Uterus (tissue), 4 donors: ENCODE results near the gene USP11. TPM values are rescaled to one million over a fixed set of nuclear protein-coding genes. Genes with fewer than 3 reads are reported as not detected.

Source experiments
- DNase-seq, 2 donors: peaks; one replicate each; pipeline ENCODE4 v3.0.0-alpha.2; 2019 to 2020
- H3K27ac ChIP-seq, 2 donors: fragments of 200-600 bp; sonication (generic); 1 replicate in 1 of 2; 2 replicates in 1 of 2; pipeline ENCODE4 v1.5.1; 2016 to 2018
- H3K27me3 ChIP-seq, 2 donors: fragments of 200-600 bp; sonication (generic); one replicate each; pipeline ENCODE4 v1.5.1; 2018 to 2019; ENCODE audit warnings: control low read depth in 1 of 2
- H3K36me3 ChIP-seq, 2 donors: fragments of 200-600 bp; sonication (generic); one replicate each; pipeline ENCODE4 v1.5.1; 2019; ENCODE audit warnings: control low read depth in 1 of 2
- H3K4me1 ChIP-seq, 2 donors: fragments of 200-600 bp; sonication (generic); one replicate each; pipeline ENCODE4 v1.5.1; 2018 to 2019; ENCODE audit warnings: control low read depth in 1 of 2
- H3K4me3 ChIP-seq, 2 donors: fragments of 200-600 bp; sonication (generic); 1 replicate in 1 of 2; 2 replicates in 1 of 2; pipeline ENCODE4 v1.5.1; 2018 to 2019; ENCODE audit warnings: mild to moderate bottlenecking in 1 of 2
- H3K9me3 ChIP-seq, 2 donors: fragments of 200-600 bp; sonication (generic); one replicate each; pipeline ENCODE4 v1.5.1; 2019; ENCODE audit warnings: control low read depth in 1 of 2
- CTCF ChIP-seq, 4 experiments: fragments of 200-600 bp in 2 of 4; fragments of 450-650 bp in 2 of 4; sonication (generic) in 2 of 4; IDR thresholded peaks; one replicate each; pipeline ENCODE4 v1.5.1; 2016 to 2019; ENCODE audit warnings: antibody characterized with exemption in 4 of 4, mild to moderate bottlenecking in 2 of 4, moderate library complexity in 1 of 4
- POLR2A ChIP-seq, 2 donors: fragments of 450-650 bp; IDR thresholded peaks; one replicate each; pipeline ENCODE4 v1.6.1; 2016; ENCODE audit warnings: antibody characterized with exemption in 2 of 2, mild to moderate bottlenecking in 1 of 2, moderate library complexity in 1 of 2
- intact Hi-C: fragments of 100-400 bp; cut with DNase I; formaldehyde crosslinking; loops from one replicate; pipeline ENCODE4 v1.15.1; 2023; ENCODE audit warnings: low total_unique reads
- small RNA-seq: library from RNA; depleted of rRNA; stranded (forward); fragments of <200 nt; gene quantifications from one replicate; pipeline ENCODE3, GENCODE V24; 2016
- total RNA-seq, 4 donors: library from RNA; depleted of rRNA in 3 of 4; stranded (reverse); fragments of >200 nt in 3 of 4; gene quantifications; one replicate each; pipeline versions ENCODE4 v1.1.0 to v1.2.4, GENCODE V29; 2014 to 2023
- donor health status: DM: yes; HTN: yes; CAD: no.

USP11 gene
- total RNA-seq, 4 donors from 2014 or later = 53.2 to 181 (median 135) TPM

GRCh38 chrX:47293106-47293505, 60.3 kb downstream of the USP11 start:
- DNase-seq = no peak
- TF ChIP-seq CTCF (IDR thresholded peaks at IDR 0.05) = no peak
- TF ChIP-seq POLR2A (IDR thresholded peaks at IDR 0.05) = no peak
- H3K4me1 ChIP-seq = no peaks in the 10 kb centered on the region
- no peaks in the 10 kb centered on the region for H3K36me3 ChIP-seq
- intact Hi-C loops = no loop called here
- no peak overlapping the region for H3K4me3 ChIP-seq
- H3K9me3 ChIP-seq = no peaks in the 10 kb centered on the region
- no peak overlapping the region for H3K27ac ChIP-seq
- H3K27me3 ChIP-seq = no peaks in the 10 kb centered on the region

GRCh38 chrX:47296766-47297365, 64.1 kb downstream of the USP11 start:
- no peak for DNase-seq
- H3K36me3 ChIP-seq = no peaks in the 10 kb centered on the region
- intact Hi-C loops = no loop called here
- TF ChIP-seq POLR2A (IDR thresholded peaks at IDR 0.05) (no peak), CTCF (IDR thresholded peaks at IDR 0.05) (no peak)
- H3K27ac ChIP-seq = no peak overlapping the region
- H3K4me1 ChIP-seq = no peaks in the 10 kb centered on the region
- no peak overlapping the region for H3K4me3 ChIP-seq
- no peaks in the 10 kb centered on the region for H3K27me3 ChIP-seq
- H3K9me3 ChIP-seq = no peaks in the 10 kb centered on the region

GRCh38 chrX:47297874-47298273, 65.1 kb downstream of the USP11 start:
- TF ChIP-seq CTCF (IDR thresholded peaks at IDR 0.05) = no peak
- TF ChIP-seq POLR2A (IDR thresholded peaks at IDR 0.05) = no peak
- H3K27me3 ChIP-seq = no peaks in the 10 kb centered on the region
- no peaks in the 10 kb centered on the region for H3K4me1 ChIP-seq
- H3K36me3 ChIP-seq = no peaks in the 10 kb centered on the region
- no peaks in the 10 kb centered on the region for H3K9me3 ChIP-seq
- no peak overlapping the region for H3K27ac ChIP-seq
- no peak for DNase-seq
- no peak overlapping the region for H3K4me3 ChIP-seq
- intact Hi-C loops = no loop called here

Small RNA genes within 50 kb of the gene (small RNA-seq; reads per million reads assigned to genes)
- gene RN7SL785P = not detected

Other genes starting within 250 kb of the USP11 start
- gene RGN, start 154.6 kb upstream of the USP11 start, total RNA-seq = 10 to 100 TPM in 1 of 4 donors, 1 to 10 TPM in 1, under 1 TPM in 2; 0.59 to 11.3 (median 4.0) TPM
- 10 to 100 TPM; 28.6 to 42.6 (median 35.5) TPM for gene NDUFB11, start 88.3 kb upstream of the USP11 start, total RNA-seq
- gene RBM10, start 87.8 kb upstream of the USP11 start, total RNA-seq = 10 to 100 TPM in 2 of 4 donors, 1 to 10 TPM in 2; 4.4 to 45.4 (median 22.3) TPM
- 100 to 1,000 TPM in 3 of 4 donors, 10 to 100 TPM in 1; 72.9 to 187 (median 149) TPM for gene UBA1, start 39.2 kb upstream of the USP11 start, total RNA-seq
- gene CDK16, start 14.3 kb upstream of the USP11 start, total RNA-seq = 10 to 100 TPM; 23.2 to 80.5 (median 74.3) TPM
- gene ZNF157, start 137.6 kb downstream of the USP11 start, total RNA-seq = 1 to 10 TPM in 1 of 4 donors, under 1 TPM in 1, not detected in 2; 0.55 to 2.4 TPM